Fibroblast of the conjunctiva (primary cell): Measurements from ENCODE around the gene KLHL35.
A peak's percentile ranks its signal among the peaks of the same experiment; 100 is the strongest.

Source experiments
- DNase-seq: peaks from one replicate; pipeline ENCODE4 v3.0.0-alpha.2; 2010; ENCODE audit warnings: low read depth

The KLHL35 gene

GRCh38 chr11:75432911-75433321 is at the start of gene KLHL35:
Gene KLHL35 (minus strand): TSS chr11:75433203. CDS start chr11:75430629, 2,574 bp downstream.
- no peak for DNase-seq

DNA sequence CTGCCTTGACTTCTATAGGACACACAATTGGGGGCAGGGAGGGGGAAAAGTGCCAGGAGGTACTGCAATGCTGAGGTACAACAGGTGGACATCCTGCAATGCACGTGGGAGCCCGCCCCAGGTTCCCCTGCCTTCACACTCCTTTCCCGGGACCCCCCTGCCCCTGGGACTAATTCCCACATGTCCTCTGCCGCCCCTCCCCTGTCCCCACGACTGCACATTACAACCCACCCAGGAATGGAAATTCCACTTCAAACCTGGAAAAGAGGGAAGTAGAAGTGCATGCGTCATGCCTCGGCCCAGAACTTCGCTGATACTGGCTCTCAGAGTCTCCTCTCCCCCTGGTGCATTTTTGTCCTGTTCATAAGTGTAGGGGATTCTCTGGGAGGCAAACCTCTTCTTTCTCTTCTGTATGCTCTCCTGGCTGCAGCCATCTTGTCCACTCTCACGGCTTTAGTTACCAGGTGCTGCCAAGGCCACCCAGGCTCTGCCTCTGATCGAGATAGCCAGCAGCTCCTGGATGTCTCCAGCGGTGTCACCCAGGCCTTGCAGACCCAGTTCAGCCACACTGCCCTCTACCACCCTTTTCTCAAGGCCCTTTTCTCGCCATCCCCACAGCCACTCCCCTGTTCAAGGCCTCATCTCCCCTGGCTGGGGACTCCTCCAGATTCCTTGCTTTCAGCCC is 49.1 kb upstream of the KLHL35 start:
- no peak for DNase-seq

GRCh38 chr11:75481223-75481921 is 48.4 kb upstream of the KLHL35 start:
- no peak for DNase-seq

DNA sequence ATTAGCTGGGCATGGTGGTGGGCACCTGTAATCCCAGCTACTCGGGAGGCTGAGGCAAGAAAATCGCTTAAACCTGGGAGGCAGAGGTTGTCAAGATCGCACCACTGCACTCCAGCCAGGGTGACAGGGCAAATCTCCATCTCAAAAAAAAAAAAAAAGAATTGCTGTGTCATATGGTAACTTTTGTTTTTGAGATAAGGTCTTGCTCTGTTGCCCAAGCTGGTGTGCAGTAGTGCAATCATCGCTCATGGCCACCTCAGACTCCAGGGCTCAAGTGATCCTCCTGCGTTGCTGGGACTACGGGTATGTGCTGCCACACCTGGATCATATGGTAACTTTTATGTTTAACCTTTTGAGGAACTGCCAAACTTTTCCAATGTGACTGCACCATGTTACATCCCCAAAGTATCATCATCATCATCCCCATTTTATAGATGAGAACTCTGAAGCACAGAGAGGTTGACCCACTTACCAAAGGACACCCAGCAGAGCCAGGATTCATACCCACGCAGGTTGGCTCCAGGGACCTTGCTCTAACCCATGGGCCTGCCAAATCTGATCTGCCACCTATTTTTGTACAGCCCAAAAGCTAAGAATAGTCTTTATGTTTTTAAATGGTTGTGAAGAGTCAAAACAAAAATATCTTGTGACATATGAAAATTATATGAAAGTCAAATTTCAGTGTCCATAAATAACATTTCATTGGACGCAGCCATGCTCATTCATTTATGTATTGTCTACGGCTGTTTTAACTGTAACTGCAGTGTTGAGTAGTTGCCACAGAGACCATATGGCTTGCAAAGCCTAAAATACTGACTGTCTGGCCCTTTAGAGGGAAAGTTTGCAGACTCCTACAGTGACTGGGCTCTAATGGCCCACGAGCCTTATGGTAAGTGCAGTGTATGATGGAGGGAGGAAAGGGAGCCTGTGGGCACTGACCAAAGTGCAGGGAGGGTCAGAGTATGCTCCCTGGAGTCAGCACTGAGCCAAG is 47.5 kb upstream of the KLHL35 start:
- no peak for DNase-seq

DNA sequence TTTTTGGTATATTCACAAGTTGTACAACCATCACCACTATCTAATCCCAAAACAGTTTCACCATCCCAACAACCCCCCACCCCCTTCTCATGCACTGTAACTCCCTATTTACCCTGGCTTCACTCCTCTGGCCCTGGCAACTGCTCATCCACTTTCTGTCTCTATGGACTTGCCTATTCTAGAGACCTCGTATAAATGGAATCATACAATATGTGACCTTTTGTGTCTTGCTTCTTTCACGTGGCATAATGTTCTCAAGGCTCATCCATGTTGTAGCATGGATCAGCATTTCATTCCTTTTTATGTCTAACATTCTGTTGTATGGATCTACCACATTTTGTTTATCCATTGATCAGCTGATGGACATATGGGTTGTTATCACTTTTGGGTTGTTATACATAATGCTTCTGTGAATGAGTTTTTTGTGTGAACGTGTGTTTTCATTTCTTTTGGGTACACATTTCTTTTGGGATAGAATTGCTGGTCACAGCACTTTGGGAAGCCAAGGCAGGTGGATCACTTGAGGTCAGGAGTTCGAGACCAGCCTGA is 46.7 kb upstream of the KLHL35 start:
- no peak for DNase-seq

GRCh38 chr11:75478783-75479596 is 46.0 kb upstream of the KLHL35 start:
- DNase-seq = no peak

- DNase-seq = no peak
These were observed 44.6 kb upstream of the KLHL35 start for GRCh38 chr11:75477614-75477935.

GRCh38 chr11:75476739-75477613 is 44.0 kb upstream of the KLHL35 start:
- DNase-seq = no peak

GRCh38 chr11:75475767-75476650 is 43.0 kb upstream of the KLHL35 start:
- DNase-seq = peak; percentile 22

- DNase-seq = peak; percentile 10
These were observed 42.1 kb upstream of the KLHL35 start for GRCh38 chr11:75474878-75475766.

GRCh38 chr11:75474240-75474639 is 41.2 kb upstream of the KLHL35 start:
- no peak for DNase-seq

DNA sequence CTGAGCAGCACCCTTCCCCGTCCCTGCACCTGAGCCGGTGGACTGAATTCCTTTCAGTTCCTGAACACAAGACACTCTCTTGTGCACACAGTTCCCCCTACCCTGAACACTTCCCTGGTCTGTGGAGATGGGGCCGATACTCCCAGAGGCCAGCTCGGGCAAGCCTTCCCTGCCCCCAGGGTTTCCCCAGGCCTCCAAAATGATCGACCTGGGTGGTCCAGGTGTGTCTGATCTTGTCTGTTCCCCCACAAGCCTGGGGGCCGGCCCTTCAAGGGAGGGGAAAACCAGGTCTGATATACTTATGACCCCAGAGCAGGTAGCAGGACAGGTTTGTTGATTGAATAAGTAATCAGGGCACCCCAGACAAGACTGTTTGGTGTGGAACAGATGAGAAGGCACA is 40.7 kb upstream of the KLHL35 start:
- no peak for DNase-seq

DNA sequence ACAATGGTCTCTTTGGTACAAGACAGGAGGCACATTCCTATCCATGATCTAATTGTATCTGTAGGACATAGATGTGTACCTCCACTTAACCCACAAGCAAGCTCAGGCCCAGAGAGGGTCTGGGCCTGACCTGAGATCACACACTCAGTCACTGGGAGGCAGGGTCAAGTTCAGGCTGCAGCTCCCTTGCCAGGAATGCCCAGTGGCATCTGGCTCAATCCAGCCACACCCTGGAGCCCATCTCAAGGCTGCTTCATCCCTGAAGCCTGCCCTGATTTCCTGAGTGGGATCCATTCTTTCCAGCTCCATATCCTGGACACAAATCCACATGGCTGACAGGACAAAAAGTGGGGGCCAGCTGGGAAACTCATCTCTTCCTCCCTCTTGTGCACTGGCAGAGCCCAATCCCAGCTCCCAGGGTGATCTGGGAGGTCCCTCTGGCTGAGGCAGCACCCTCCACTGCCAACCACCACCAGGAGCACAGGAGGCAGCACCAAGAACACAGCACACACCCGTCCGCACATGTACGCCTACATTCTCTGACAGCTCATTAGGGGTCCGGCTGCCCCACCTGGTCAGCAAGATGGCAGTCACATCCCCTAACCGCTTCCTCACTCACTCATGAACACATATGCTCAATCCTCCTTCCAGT is 39.2 kb upstream of the KLHL35 start:
- DNase-seq = no peak

- no peak for DNase-seq
These were observed 38.4 kb upstream of the KLHL35 start for GRCh38 chr11:75471176-75471973.

DNA sequence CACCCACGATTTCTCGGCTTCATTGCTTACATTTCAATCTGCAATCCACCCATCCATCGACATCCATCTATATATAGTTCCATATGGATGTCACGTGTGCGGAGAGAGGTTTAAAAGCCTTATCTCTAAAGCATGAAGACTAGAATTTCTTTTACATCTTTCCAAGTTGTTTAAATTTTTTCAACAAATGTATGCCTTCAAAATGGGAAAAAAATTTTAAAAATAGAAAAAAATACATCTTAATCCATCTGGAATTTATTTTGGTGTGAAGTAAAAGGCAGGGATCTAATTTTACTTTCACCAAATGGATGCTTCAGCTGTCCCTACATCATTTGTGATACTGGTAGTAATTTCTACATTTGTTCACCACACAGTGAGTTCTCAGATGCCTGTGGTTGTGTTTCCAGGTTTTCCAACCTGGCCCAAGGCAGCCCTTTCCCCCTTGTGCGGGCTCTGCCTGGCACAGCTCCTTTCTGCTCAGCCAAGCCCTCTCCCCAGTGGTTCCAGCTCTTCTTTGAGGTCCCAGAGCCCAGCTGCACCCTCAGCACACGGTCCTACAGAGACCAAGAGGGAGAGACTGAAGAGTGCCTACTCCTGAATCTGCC is 37.6 kb upstream of the KLHL35 start:
- DNase-seq = no peak

DNA sequence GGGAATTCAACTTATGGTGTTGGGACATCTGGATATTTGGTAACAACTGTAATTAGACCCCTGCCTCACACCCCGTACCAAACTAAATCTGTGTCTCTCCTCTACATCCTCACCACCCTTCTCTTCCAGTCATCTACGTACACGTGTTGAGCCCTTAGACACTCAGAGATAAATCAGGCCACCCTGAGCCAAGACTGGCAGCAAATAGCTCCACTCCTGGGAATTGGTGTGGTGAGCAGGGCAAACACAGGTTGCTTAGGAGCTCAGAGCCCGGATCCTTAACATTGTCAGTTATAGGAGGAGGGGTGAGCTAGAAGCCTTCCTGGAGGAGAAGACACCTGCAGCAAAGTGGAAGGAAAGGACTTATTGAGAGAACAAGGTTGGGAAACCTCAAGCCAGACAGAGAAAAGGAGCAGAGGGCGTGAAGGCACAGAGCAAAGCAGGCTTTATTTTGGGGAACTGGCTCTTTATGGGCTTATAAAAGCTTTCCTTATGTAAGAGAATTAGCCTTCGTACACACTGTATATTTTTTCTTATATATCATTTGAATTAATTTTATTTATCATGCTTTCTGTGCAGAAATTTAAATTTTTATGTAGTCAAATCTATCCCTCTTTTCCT is 36.9 kb upstream of the KLHL35 start:
- DNase-seq = no peak
